Activated CD4-positive, CD25-positive, alpha-beta regulatory T cell (primary cell): ENCODE results near the gene HDAC4.

ENCODE experiments used
- DNase-seq, 4 experiments: peaks; one replicate each; lab custom pipeline; 2025; lab: John Stamatoyannopoulos, UW

The HDAC4 gene

GRCh38 chr2:239383759-239384156 is 17.1 kb downstream of the HDAC4 start:
- DNase-seq: no peak

GRCh38 chr2:239383036-239383758 is 17.6 kb downstream of the HDAC4 start:
- DNase-seq: no peak

- no peak for DNase-seq
Observed at GRCh38 chr2:239382384-239382880, 18.4 kb downstream of the HDAC4 start.

GRCh38 chr2:239381709-239382134 is 19.1 kb downstream of the HDAC4 start:
- DNase-seq: no peak

GRCh38 chr2:239380831-239381708 is 19.8 kb downstream of the HDAC4 start:
- peak in 2 of 4 experiments; percentile 32 to 33 for DNase-seq

- DNase-seq: no peak
Observed at GRCh38 chr2:239379641-239380170, 21.1 kb downstream of the HDAC4 start.

- no peak for DNase-seq
Observed at GRCh38 chr2:239378918-239379640, 21.7 kb downstream of the HDAC4 start.

GRCh38 chr2:239378021-239378917 is 22.6 kb downstream of the HDAC4 start:
- DNase-seq: no peak

GRCh38 chr2:239377591-239377990 is 23.2 kb downstream of the HDAC4 start:
- DNase-seq: no peak

- DNase-seq: no peak
Observed at GRCh38 chr2:239376942-239377531, 23.8 kb downstream of the HDAC4 start.

GRCh38 chr2:239376351-239376750 is 24.5 kb downstream of the HDAC4 start:
- DNase-seq: no peak

- DNase-seq: no peak
Observed at GRCh38 chr2:239375278-239376061, 25.4 kb downstream of the HDAC4 start.

GRCh38 chr2:239374896-239375277 is 25.9 kb downstream of the HDAC4 start:
- no peak for DNase-seq

GRCh38 chr2:239372835-239373234 is 28.0 kb downstream of the HDAC4 start:
- DNase-seq: no peak

GRCh38 chr2:239371726-239372686 is 28.8 kb downstream of the HDAC4 start:
- DNase-seq: no peak

- no peak for DNase-seq
Observed at GRCh38 chr2:239370876-239371725, 29.7 kb downstream of the HDAC4 start.

GRCh38 chr2:239370403-239370802 is 30.4 kb downstream of the HDAC4 start:
- DNase-seq: no peak
